ENCODE measurements around the gene NRBF2. TPM values are rescaled to one million over a fixed set of nuclear protein-coding genes. Genes with fewer than 3 reads are reported as not detected.

The NRBF2 gene
- total and polyA plus RNA-seq, 2 experiments from 2014 or later = 35.6 to 44.5 TPM

DNA sequence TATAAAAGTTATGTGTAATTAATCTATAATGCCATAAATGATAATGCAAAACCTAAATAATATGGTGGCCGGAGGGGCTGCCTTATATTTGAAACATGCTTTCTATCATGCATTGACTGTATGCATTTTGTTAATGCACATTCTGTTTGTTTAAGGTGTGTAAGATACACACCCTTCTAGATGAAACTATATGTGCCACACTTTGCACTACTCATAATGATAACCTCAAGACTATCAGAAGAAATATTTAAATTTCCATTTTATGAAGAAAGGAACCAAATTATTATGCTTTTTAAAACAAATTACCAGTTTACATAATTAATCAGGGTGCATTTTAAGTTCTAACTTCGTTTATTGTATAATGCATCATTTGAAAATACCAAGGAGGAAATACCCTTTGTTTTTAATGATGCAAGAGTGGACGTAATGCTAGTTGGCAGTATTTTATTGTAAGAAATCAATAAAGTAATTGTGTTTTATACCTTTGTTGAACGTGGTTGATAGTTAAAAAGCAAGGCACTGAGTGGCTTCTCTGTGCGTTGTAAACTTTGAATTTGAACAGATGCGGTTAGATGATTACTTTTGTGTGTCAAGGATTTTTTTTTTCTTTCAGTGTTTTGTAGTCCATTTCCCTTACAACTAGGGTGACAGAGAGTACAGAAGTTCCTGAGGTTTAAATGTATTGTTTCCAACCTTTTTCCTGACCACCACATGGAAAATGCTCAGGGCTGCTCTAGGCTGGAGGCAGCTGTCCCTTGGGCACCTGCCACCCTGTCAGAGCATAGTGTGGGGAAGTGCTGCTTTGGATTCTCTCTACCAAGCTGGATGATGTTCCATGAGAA, 21.6 kb downstream of the NRBF2 start:
- no peak overlapping the region for H2AFZ ChIP-seq
- no peak overlapping the region for H3K4me3 ChIP-seq
- no peaks in the 10 kb centered on the region for H3K27me3 ChIP-seq
- no peaks in the 10 kb centered on the region for H3K9me3 ChIP-seq (ENCODE audit: low read depth)
- H3K79me2 ChIP-seq = peaks cover 14% of the 10 kb centered on the region
- no peaks in the 10 kb centered on the region for H3K4me1 ChIP-seq (ENCODE audit: insufficient read depth)
- H3K4me2 ChIP-seq = no peak overlapping the region
- peaks cover 8% of the 10 kb centered on the region for H4K20me1 ChIP-seq (ENCODE audit: insufficient read depth, poor library complexity, severe bottlenecking)
- WGBS (ENCODE audit: low lambda C conversion rate, missing lambda C conversion rate) = 91% methylated on average over 6 of the region's 6 CpGs
- no peak overlapping the region for H3K27ac ChIP-seq
- no peaks in the 10 kb centered on the region for H3K36me3 ChIP-seq (replicated peaks; ENCODE audit: insufficient read depth, low read depth)
- TF ChIP-seq, protein P1, sequence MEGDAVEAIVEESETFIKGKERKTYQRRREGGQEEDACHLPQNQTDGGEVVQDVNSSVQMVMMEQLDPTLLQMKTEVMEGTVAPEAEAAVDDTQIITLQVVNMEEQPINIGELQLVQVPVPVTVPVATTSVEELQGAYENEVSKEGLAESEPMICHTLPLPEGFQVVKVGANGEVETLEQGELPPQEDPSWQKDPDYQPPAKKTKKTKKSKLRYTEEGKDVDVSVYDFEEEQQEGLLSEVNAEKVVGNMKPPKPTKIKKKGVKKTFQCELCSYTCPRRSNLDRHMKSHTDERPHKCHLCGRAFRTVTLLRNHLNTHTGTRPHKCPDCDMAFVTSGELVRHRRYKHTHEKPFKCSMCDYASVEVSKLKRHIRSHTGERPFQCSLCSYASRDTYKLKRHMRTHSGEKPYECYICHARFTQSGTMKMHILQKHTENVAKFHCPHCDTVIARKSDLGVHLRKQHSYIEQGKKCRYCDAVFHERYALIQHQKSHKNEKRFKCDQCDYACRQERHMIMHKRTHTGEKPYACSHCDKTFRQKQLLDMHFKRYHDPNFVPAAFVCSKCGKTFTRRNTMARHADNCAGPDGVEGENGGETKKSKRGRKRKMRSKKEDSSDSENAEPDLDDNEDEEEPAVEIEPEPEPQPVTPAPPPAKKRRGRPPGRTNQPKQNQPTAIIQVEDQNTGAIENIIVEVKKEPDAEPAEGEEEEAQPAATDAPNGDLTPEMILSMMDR (IDR thresholded peaks at IDR 0.05; ENCODE audit: poor library complexity) = no peak
- no peak for TF ChIP-seq EZH2phosphoT487 (IDR thresholded peaks at IDR 0.05; ENCODE audit: low read depth, severe bottlenecking, unreplicated experiment)
- TF ChIP-seq EZH2 (IDR thresholded peaks at IDR 0.05; ENCODE audit: borderline replicate concordance) = no peak
- DNase-seq (ENCODE audit: low spot score) = no peak
- H3K9me2 ChIP-seq (replicated peaks; ENCODE audit: insufficient read depth) = no peaks in the 10 kb centered on the region

DNA sequence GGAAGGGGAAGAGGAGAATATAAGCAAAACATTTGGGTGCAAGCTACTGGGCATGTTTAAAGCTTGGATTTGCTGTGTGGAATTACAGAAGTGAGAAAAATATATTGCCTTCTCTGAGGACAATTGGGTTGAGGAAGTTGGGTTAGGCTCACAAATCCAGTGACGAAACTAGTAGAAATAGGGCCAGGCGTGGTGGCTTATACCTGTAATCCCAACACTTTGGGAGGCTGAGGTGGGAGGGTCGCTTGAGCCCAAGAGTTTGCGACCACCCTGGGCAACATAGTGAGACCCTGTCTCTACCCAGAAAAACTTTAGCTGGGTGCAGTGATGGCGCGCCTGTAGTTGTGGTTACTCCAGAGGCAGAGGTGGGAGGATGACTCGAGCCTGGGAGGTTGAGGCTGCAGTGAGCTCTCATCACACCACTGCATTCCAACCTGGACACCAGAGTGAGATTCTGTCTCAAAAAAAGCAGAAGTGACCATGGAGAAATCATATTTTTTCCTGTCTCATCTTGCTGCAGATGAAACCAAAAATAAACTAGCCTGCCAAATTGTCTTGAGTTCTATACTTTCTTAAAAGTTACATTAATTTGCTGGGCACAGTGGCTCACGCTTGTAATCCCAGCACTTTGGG, 22.4 kb downstream of the NRBF2 start:
- TF ChIP-seq, protein P1 (IDR thresholded peaks at IDR 0.05; ENCODE audit: poor library complexity) = no peak
- TF ChIP-seq EZH2 (IDR thresholded peaks at IDR 0.05; ENCODE audit: borderline replicate concordance) (no peak), EZH2phosphoT487 (IDR thresholded peaks at IDR 0.05; ENCODE audit: low read depth, severe bottlenecking, unreplicated experiment) (no peak)
- peaks cover 8% of the 10 kb centered on the region for H3K79me2 ChIP-seq
- no peak overlapping the region for H3K27ac ChIP-seq
- H3K27me3 ChIP-seq = no peaks in the 10 kb centered on the region
- WGBS (ENCODE audit: low lambda C conversion rate, missing lambda C conversion rate) = 97% methylated on average over 8 of the region's 8 CpGs
- no peak for DNase-seq (ENCODE audit: low spot score)
- H3K36me3 ChIP-seq (replicated peaks; ENCODE audit: insufficient read depth, low read depth) = no peaks in the 10 kb centered on the region
- no peak overlapping the region for H2AFZ ChIP-seq
- no peaks in the 10 kb centered on the region for H3K4me1 ChIP-seq (ENCODE audit: insufficient read depth)
- H3K4me3 ChIP-seq = no peak overlapping the region
- no peak overlapping the region for H3K4me2 ChIP-seq
- no peaks in the 10 kb centered on the region for H3K9me2 ChIP-seq (replicated peaks; ENCODE audit: insufficient read depth)
- H3K9me3 ChIP-seq (ENCODE audit: low read depth) = no peaks in the 10 kb centered on the region
- peaks cover 8% of the 10 kb centered on the region for H4K20me1 ChIP-seq (ENCODE audit: insufficient read depth, poor library complexity, severe bottlenecking)

DNA sequence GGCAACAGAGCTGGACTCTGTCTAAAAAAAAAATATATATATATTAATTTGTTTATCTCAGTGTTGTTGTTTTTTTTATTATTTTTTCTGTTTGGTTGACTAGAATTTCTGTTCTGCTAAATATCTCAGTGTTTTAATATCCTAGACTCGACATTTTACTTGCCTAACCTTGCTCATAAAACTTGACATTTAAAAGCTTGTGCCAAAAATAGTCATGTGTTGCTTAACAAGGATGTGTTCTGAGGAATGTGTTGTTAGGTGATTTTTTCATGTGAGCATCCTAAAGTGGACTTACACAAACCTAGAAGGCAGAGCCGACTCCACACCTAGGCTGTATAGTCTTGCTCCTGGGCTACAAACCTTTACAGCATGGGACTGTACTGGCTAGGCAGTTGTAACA, 23.1 kb downstream of the NRBF2 start:
- H4K20me1 ChIP-seq (ENCODE audit: insufficient read depth, poor library complexity, severe bottlenecking) = peaks cover 8% of the 10 kb centered on the region
- H2AFZ ChIP-seq = no peak overlapping the region
- H3K27ac ChIP-seq = no peak overlapping the region
- H3K4me3 ChIP-seq = no peak overlapping the region
- no peaks in the 10 kb centered on the region for H3K4me1 ChIP-seq (ENCODE audit: insufficient read depth)
- H3K4me2 ChIP-seq = no peak overlapping the region
- H3K79me2 ChIP-seq = peaks cover 1% of the 10 kb centered on the region
- 70% methylated on average over 2 of the region's 2 CpGs for WGBS (ENCODE audit: low lambda C conversion rate, missing lambda C conversion rate)
- no peaks in the 10 kb centered on the region for H3K9me2 ChIP-seq (replicated peaks; ENCODE audit: insufficient read depth)
- H3K9me3 ChIP-seq (ENCODE audit: low read depth) = no peaks in the 10 kb centered on the region
- no peaks in the 10 kb centered on the region for H3K27me3 ChIP-seq
- TF ChIP-seq EZH2 (IDR thresholded peaks at IDR 0.05; ENCODE audit: borderline replicate concordance) (no peak), EZH2phosphoT487 (IDR thresholded peaks at IDR 0.05; ENCODE audit: low read depth, severe bottlenecking, unreplicated experiment) (no peak)
- TF ChIP-seq, protein P1 (IDR thresholded peaks at IDR 0.05; ENCODE audit: poor library complexity) = no peak
- H3K36me3 ChIP-seq (replicated peaks; ENCODE audit: insufficient read depth, low read depth) = no peaks in the 10 kb centered on the region
- no peak for DNase-seq (ENCODE audit: low spot score)
